ENCODE results near the gene ADCY4. TPM values are rescaled to one million over a fixed set of nuclear protein-coding genes. Genes with fewer than 3 reads are reported as not detected.

The ADCY4 gene
- total and polyA plus RNA-seq, 2 of the 8 experiments (the other 6 are each of a cell fraction or from before 2014, with no cell fraction given) = 0.27 to 0.35 TPM

DNA sequence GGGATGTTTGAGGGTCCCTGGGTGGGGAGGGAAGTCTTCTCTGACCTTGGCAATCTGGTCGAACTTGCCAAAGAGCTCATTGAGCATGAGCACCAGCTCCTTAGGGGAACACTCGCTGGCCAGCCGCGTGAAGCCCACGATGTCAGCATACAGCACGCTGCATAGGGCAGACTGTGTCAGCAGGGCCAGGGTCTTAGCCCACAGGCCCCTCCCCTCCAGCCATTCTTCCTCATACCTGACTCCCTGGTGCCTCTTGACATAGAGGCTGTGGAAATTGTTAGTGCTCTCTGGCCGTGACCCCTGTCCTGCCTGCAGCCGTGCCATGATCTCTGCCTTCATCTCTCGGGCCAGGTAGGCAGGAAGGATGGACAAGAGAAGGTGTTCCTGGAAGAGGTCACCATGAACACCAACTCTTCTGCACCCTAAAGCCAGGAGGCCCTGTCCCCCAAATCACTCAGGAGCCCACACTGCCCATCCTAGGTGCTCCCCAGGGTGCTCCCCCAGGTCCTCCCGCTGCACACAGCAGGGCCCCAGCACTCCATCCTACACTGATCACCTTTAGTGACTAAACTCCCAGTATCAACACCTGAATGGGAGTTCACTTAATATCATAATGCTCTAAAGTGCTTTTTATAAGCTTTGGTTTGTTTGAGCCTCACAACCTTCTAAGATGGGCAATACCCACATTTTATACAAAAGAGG, 3.7 kb downstream of the ADCY4 start (continued):
- TF ChIP-seq MAFK (IDR thresholded peaks at IDR 0.05; ENCODE audit: low read depth, low read length) (no peak), TEAD4 (IDR thresholded peaks at IDR 0.05; ENCODE audit: low read depth, low read length) (no peak), EZH2 (IDR thresholded peaks at IDR 0.05; ENCODE audit: low read depth, low read length, severe bottlenecking) (no peak), TBP (IDR thresholded peaks at IDR 0.05; ENCODE audit: low read depth, low read length) (no peak), SRF (IDR thresholded peaks at IDR 0.05; ENCODE audit: low read depth, low read length) (no peak)
